GM19328 (cell line): ENCODE results near the gene ZC3H18.
"Not testable (repeated sequence)": the region's sequence is repeated elsewhere in the genome, so short reads cannot be mapped to it uniquely, and the experiment has no call there.

ENCODE experiments used
- ATAC-seq: cut with Tn5 transposase; IDR thresholded peaks from one replicate; pipeline ENCODE4 v1.9.1; 2021; ENCODE audit warnings: mild to moderate bottlenecking, moderate library complexity; ENCODE audit not compliant: unreplicated experiment

Gene ZC3H18

DNA sequence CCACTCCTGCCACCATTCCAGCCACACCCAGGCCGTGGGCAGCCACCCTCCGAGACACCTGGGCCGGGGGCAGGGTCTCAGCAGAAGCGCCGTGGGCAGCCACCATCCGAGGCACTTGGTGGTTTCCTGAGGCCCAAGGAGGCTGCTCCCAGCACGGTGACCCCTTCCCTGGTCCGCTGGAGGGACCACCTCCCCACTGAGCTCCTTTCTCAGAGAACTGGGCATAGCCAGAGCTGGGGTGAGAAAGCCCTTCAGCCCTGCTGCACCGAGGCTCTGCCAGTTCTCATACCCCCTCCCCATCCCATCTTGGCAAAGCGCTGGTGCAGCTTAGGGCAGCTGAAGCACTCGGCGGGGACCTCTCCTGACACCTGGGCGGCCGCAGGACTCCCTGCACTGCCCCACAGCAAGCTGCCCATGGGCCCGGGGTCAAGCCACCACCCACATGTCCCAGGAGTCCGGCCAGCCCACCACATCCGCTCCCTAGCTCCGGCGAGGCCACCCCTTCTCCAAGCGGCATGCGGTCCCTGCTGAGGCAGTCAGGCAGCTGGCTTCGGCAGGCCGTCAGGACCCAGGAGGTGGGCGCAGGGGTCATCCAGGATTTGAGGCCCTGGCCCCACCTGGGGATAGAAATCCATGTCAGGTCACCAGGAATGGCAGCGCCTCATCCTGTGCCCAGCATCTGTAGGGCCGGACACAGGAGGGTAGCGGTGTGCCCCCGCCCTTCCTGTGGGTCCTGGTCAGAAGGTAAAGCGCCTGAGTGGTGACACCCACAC is 82.0 kb downstream of the ZC3H18 start:
- no peak for ATAC-seq

GRCh38 chr16:88652762-88653063 is 82.5 kb downstream of the ZC3H18 start:
- ATAC-seq, result no peak

- no peak for ATAC-seq
Observed at GRCh38 chr16:88653101-88653500, 82.9 kb downstream of the ZC3H18 start.

DNA sequence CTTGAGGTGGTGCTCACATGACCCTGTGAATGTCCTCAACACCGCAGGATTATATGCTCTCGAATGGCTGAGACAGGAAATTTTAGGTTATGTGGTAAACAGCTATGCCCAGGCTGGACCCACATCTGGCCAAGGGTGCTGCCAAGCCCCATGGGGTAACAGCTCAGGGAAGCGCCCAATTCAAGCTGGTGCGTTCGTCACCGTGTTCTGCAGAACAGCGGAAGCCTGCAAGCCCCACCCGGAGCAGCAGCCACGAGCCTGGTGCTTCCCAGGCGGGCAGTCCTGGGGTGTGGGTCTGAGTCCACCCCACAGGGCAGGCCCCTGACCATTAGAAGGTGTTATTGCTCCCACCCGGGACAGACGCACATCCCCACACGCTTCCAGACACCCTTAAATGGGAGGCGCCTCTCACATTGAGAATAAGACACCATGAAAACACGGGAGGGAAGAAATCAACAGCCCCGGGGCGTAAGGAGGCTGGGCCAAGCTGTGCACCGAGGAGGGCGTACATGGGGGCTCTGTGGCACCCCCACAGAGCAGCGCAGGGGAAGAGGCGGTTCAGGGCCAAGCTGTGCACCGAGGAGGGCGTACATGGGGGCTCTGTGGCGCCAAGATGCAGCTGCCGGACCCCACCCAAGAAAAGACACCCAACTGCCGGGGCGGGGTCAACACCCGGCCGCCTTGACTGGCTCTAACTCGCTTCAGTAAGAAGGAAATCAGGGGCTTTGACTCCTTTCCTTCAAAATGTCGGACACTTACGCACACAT is 83.6 kb downstream of the ZC3H18 start:
- ATAC-seq, result no peak

- no peak for ATAC-seq
Observed at GRCh38 chr16:88654363-88655052, 84.3 kb downstream of the ZC3H18 start.

- ATAC-seq, result no peak
Observed at GRCh38 chr16:88655053-88655732, 85.0 kb downstream of the ZC3H18 start.

- ATAC-seq, result no peak
Observed at GRCh38 chr16:88655733-88656281, 85.6 kb downstream of the ZC3H18 start.

- ATAC-seq, result no peak
Observed at GRCh38 chr16:88656291-88656980, 86.2 kb downstream of the ZC3H18 start.

DNA sequence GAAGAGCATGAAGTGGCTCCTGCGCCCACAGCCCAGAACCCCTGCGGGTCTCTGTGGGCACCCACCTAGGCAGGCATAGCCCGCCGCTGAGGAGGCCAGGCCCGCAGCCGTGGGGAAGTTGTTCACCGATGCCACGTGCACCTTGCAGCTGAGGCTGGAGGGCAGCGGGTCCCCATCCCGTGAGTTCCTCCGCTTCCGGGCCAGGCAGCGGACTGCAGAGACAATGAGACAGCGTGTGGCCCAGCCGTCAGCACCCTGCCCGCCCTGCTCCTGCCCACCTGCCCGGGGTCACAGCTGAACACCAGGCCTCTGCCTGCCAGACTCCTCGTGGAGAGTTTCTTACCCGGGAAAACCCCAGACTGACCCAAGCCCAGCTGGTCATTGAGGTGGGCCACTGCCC is 87.2 kb downstream of the ZC3H18 start:
- ATAC-seq, result no peak

- ATAC-seq, result no peak
Observed at GRCh38 chr16:88658714-88659113, 88.5 kb downstream of the ZC3H18 start.

DNA sequence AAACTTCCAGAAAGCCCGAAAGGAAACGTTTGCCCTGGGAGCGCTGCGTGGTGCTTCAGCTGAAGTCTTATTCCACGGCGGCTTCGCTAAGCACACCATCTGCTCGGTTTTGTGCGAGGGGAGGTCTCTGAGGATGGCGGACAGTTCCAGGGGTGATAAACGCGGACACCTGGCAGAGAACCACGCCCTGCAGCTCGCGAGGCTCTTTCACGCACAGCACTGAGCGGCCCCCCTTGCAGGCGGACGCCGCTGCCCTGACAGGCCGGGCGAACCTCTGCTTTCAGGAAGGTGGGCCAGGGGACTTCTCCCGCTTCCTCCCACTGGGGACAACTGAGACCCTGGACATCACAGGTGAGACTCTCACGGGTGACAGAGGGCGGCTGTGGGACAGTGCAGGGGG is 89.0 kb downstream of the ZC3H18 start:
- no peak for ATAC-seq

GRCh38 chr16:88661468-88661867 is 91.3 kb downstream of the ZC3H18 start:
- ATAC-seq, result no peak

- no peak for ATAC-seq
Observed at GRCh38 chr16:88662222-88662842, 92.1 kb downstream of the ZC3H18 start.

DNA sequence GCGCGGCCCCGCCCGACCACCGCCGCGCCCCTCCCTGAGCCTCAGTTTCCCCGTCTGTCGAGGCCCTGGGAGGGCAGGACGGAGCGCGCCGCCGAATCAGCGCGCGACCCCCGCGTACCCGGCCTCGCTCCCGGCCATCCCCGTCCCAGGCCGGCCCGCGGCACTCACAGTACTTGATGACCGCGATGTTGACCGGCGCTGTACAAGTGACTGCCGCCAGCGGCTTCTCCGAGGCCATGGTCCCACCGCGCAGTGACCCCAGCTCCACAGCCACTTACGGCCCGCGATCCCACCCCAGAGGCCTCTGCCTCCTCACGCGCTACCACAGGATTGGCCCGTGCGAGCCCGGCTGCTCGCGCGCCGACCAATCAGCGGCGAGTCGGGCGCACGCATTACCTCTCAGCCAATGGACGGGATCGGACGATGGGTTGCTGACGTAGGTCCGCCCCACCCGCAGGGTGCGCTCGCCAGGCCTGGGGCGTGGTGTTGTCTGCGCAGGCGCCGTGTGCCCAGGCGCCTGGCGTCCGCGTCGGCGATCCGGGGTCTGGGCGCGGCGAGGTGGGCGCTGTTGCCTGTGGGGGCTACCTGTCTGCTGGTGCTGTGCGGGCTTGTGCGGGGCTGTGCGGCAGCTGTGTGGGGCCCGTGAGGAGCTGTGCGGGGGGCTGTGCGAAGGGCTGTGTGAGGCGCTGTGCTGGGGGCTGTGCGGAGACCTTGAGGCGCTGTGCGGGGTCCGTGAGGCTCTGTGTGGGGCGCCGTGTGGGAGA is 92.8 kb downstream of the ZC3H18 start, which contains the start of gene MVD:
Gene MVD, minus strand, starts transcription at position 249 of the 764 bp plus-strand sequence. Its CDS starts 11 bp downstream, at position 238.
- ATAC-seq, result peak; percentile 93

- ATAC-seq, result no peak
Observed at GRCh38 chr16:88665148-88665547, 94.9 kb downstream of the ZC3H18 start.

DNA sequence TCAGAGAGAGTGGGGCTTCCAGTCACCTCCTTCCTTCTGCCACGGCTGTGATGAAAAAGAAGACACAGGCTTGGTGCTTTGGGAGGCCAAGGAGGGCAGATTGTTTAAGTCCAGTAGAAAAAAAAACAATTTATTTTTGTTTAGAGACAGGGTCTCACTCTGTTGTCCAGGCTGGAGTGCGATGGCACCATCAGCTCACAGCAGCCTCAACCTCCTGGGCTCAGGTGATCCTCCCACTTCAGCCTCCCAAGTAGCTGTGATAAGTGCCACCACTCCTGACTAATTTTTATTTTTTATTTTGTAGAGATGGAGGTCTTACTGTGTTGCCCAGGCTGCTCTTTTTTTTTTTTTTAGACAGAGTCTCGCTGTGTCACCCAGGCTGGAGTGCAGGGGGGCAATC is 95.4 kb downstream of the ZC3H18 start:
- no peak for ATAC-seq

GRCh38 chr16:88667461-88667860 is 97.3 kb downstream of the ZC3H18 start:
- no peak for ATAC-seq

GRCh38 chr16:88669493-88669892 is 99.3 kb downstream of the ZC3H18 start:
- ATAC-seq, result not testable (repeated sequence)

- ATAC-seq, result no peak
Observed at GRCh38 chr16:88669980-88670379, 99.8 kb downstream of the ZC3H18 start.
